ENCODE data around the gene CACNA2D3.
"Not testable (repeated sequence)": the region's sequence is repeated elsewhere in the genome, so short reads cannot be mapped to it uniquely, and the experiment has no call there.

CACNA2D3 gene

GRCh38 chr3:54596087-54596486, 473.7 kb downstream of the CACNA2D3 start:
- no peak for DNase-seq

GRCh38 chr3:54599716-54600115, 477.4 kb downstream of the CACNA2D3 start:
- no peak for DNase-seq

- no peak for DNase-seq
Observed at GRCh38 chr3:54600441-54601204, 478.3 kb downstream of the CACNA2D3 start.

DNA sequence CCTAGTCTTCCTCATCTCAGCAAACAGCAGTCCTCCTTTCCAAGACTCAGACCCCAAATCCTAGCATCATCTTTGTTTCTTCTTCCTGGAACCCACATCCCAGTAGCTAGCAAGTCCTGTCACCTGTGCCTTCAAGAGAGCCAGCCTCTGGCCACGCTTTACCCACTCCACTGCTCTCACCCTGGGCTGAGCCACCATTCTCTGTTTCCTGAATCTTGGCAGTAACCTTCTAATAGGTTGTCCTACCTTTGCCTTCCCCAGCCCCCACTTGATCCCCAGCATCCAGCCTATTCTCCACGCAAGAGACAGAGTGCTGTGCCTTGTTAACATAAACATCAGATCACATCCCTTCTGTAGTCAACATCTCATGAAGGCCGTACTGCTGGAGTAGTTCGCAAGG, 482.1 kb downstream of the CACNA2D3 start:
- DNase-seq: no peak

GRCh38 chr3:54608041-54608440, 485.7 kb downstream of the CACNA2D3 start:
- DNase-seq: no peak

DNA sequence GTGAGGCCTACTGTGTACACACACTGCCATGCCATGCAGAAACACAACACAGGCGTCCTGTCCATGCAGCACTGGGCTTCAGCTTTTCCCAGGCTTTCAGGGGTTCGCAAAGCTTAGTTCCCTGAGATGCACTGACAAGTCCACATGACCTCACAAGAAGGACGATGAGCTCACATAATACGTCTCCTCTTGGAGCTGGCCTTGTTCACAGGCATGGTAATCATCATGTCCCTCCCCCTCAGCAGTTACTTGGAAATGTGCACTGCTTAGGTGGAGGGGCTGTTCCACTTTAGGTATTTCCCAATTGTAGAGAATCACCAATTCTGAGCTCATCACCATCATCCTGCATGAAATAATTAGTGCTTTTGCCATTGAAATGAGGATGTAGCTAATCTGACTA, 496.7 kb downstream of the CACNA2D3 start:
- DNase-seq: no peak

GRCh38 chr3:54619531-54619930, 497.2 kb downstream of the CACNA2D3 start:
- DNase-seq: no peak

DNA sequence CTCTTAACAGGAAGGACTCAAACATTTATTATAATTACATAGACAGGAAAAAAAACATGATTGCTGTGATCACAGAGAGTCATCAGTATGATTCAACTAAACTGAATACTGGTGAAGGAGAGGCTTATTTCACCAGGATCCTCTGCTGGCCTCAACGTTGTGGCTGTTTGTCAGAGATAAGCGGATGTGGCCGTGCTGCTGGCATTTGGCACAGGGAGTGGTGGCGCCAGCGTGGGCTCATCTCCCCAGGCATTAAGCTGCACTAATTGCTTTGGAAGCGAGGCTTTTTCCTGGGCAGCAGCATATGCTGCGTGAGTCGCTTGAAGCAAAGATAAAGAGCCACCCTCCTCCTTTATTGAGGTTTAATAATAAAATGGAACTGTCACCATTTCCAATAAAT, 498.8 kb downstream of the CACNA2D3 start:
- no peak for DNase-seq

DNA sequence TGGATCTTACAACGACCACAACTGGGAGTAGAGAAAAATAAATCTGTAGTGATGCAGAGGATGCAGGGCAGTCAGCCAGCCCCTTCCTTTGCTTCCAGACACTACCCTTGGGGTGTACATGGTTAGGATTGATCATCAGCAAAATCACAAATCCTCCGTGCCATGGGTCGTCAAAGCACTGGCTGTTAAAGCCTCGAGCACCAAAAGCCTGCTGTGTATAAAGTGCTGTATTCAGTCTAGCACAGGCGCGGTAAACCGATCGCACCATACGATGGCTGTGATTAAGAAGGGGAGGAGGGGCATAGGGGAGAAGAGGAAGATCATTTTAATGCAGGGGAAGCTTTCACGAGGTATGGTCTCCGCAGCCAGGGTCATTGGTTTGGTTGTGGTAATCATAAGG, 500.3 kb downstream of the CACNA2D3 start:
- no peak for DNase-seq

GRCh38 chr3:54625805-54626787, 503.7 kb downstream of the CACNA2D3 start:
- DNase-seq: no peak

DNA sequence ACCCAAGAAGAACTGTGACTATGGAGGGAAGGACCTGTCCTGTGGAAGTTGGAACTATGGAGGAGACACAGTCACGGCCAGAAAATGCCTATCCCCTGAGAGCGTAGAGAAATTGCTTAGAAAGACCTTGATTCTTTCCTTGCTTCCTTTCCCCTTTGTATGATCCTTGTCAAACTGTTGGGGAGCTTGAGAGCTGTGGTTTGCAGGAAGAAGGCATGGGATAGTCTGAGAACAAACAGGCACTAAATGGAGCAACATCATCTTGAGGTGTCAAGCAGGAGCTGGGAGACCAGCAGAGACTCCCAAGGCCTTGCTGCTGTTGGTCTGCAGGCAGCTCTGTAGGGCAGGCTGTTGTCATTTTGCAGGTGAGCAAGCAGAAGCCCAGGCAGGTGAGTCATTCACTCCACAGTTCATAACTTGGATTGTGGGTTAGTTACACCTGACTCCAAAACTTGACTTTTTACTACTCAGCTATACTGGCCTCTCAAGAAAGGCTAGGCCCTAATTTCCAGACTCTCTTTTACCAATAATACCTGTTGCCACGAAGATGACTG, 506.6 kb downstream of the CACNA2D3 start:
- no peak for DNase-seq

DNA sequence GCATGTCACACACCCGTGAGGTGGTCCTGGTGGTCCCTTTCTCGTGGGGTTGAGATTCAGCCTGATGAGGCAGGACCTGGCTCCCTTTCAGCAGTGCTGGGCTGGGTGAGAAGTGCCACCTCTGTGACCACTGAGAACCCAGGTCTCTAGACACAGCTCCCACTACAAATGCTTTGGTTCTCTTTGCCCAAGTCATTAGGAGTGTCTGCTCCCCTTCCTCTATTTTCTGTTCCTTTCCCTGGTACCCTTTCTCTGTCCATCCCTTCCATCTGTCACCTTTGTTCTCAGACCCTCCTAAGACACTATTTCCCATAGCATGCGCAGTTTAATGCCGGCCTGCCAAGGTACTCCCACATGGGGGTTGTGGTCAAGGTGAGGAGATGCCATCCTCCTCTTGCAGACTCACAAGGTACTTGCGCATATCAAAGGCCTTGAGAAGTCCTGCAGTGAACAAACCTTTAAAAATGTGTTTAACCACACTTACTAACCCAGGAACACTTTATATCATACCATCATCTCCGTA, 507.8 kb downstream of the CACNA2D3 start:
- no peak for DNase-seq

DNA sequence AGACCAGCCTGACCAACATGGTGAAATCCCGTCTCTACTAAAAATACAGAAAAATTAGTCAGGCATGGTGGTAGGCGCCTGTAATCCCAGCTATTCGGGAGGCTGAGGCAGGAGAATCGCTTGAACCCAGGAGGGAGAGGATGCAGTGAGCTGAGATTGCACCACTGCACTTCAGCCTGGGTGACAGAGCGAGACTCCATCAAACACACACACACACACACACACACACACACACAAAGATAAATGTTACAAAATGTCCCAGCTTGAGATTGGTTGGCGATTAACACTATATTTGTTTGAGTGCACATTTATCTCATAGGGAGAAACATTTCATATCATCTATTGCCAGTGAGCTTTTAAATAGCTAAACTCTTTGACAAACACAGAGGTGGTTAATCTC, 508.6 kb downstream of the CACNA2D3 start:
- not testable (repeated sequence) for DNase-seq

DNA sequence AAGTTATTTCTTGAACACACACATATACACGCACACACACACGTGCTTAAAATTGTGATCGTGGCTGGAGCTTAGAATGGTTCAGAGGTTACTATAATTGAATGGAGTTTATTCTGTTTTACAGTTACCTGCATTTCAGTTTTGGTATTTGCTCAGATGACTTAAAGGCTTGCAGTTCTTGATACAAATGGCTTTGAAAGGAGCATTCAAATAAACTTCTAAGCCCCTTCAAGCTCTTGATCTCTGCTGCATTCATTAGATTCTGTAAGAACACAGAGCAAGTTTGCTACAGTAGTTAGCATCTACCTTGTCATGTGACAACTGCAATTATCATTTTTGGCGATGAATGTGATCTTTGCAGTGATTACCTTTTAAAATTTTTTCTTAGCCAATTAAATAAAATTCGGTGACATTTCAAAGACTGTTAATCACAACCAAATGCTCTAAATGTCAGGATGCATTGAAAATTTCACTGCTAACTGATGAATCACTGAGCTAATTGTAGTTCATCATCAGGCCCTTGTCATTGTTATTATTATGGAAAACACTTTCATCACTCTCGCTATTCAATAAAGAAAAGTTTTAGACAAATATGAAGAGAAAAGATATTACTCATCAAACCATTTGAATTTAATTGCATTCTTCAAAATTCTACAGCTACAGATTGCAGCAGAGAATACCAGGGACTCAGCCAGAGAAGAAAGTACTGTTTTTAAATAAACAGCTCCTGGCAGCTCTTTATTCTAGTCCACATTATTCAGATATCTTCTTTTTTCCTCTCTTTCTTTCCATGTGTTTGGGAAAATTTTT, 509.4 kb downstream of the CACNA2D3 start:
- DNase-seq: no peak

- no peak for DNase-seq
Observed at GRCh38 chr3:54632326-54632665, 509.9 kb downstream of the CACNA2D3 start.

GRCh38 chr3:54632834-54633233, 510.5 kb downstream of the CACNA2D3 start:
- no peak for DNase-seq

GRCh38 chr3:54633444-54634121, 511.2 kb downstream of the CACNA2D3 start:
- DNase-seq: no peak

- no peak for DNase-seq
Observed at GRCh38 chr3:54634122-54634469, 511.7 kb downstream of the CACNA2D3 start.

- not testable (repeated sequence) for DNase-seq
Observed at GRCh38 chr3:54639790-54640372, 517.5 kb downstream of the CACNA2D3 start.

- DNase-seq: no peak
Observed at GRCh38 chr3:54641226-54642014, 519.1 kb downstream of the CACNA2D3 start.

DNA sequence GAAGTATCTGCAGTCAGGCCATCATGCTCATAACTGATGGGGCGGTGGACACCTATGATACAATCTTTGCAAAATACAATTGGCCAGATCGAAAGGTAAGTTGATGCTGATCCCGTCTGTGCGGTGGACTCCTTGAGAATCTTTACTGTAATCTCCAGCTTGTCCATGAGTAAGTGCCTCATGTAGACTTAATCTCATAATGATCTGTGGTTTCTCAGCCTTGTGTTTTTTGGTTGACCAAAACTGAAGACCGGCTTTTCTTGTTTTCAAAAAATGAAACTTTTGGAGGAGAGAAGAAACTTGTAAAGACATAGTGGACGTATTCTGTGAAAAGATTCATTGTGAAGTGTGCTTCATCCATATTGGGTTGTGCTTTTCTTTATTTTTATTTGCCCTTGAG, 519.8 kb downstream of the CACNA2D3 start:
- no peak for DNase-seq
